ENCODE results near the gene COX19.
"Not testable (repeated sequence)": the region's sequence is repeated elsewhere in the genome, so short reads cannot be mapped to it uniquely, and the experiment has no call there.

COX19 gene

DNA sequence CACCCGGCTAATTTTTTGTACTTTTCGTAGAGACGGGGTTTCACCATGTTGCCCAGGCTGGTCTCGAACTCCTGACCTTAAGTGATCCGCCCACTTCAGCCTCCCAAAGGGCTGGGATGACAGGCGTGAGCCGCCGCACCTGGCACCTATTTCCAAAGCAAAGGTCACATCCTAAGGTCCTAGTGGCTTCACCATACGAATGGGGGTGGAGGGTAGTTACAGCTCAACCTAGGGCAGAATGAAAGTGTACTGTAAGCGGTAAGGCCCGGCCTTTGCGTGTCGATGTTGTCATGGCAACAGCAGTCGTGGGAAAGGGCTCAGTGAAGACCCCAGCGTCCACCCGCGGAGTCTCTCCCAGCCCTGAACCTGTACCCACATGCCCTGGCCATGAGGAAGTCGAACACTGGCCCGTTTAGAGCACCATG, 1.6 kb upstream of the COX19 start:
- DNase-seq: no peak

DNA sequence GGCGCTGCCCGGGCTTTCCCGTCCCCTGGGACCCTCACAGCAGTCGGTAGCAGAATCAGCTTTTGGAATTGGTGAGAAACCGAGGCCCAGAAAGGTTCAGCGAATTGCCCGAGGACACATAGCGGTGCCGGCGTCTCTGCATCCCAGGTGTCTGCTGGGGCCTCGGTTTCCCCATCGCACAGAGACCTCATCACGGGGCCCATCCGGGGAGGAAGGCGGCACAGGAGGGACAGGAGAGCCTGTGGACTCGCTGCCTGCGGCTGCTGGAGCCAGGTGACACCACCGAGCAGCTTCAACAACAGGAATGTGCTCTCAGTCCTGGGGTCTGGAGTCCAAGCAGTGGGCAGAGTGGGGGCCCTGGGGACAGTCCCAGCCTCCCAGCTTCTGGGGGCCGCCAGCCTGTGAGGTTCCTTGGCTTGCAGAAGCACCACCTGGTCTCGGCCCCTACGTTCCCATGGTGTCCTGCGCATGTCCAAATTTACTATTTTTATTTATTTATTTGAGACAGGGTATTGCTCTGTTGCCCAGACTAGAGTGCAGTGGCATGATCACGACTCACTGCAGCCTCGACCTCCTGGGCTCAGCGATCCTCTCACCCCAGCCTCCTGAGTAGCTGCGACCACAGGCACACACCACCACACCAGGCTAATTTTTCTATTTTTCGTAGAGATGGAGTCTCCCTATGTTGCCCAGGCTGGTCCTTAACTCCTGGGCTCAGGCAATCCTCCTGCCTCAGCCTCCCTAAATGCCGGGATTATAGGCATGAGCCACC, 539 bp upstream of the COX19 start:
- no peak for DNase-seq

DNA sequence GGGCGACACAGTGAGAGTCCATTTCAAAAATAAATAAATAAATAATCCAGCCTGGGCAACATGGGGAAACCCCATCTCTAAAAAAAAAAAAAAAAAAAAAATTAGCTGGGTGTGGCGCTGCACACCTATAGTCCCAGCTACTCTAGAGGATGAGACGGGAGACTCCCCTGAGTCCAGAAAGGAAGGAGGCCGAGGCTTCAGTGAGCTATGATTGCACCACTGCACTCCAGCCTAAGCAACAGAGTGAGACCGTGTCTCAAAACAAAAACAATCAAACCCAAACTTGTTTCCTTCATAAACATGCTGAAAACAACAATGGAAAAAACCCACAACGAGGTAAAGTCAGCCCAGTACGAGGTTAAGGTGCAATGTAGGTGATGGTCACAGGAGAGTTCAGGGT, 1.2 kb downstream of the COX19 start:
- no peak for DNase-seq

DNA sequence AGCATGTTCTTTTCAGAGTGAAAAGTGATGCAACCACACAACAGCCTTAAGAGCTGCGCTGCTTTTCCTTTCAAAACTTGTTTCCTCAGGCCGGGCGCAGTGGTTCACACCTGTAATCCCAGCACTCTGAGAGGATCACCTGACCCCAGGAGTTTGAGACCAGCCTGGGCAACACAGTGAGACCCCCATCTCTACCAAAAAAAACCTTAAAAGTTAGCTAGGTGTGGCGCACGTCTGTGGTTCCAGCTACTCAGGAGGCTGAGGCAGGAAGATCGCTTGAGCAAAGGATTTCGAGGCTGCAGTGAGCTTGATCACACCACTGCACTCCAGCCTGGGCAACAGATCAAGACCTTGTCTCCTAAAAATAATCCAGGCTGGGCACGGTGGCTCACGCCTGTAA, 2.0 kb downstream of the COX19 start:
- DNase-seq: no peak

DNA sequence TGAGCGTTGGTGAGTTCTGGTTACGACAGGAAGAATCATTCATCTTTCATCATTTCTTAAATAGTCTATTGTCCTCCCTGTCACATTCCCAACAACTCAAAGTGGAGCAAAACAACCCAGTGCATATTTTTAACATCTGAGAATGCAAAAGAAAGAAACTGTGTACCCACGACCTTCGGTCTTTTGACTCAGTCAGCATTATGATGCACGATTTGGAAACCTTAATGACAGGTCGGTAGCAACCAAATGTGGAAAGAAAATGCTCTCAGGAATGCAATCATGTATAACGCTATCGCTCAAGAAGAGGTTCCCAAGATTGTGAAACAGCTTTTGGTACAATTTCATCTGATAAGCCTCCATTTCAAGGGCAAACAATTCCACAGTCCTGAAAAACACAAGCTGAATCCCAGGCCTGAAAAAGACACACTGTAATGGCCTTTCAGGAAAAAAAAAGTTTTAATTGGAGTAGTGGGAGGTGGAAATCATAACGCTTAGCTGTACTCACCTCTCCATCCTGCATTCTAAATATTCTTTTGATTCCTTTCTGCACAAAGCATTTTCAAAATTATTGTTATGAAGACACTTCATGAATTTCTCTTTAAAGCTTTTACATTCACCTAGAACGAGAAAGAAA, 2.6 kb downstream of the COX19 start:
- no peak for DNase-seq

DNA sequence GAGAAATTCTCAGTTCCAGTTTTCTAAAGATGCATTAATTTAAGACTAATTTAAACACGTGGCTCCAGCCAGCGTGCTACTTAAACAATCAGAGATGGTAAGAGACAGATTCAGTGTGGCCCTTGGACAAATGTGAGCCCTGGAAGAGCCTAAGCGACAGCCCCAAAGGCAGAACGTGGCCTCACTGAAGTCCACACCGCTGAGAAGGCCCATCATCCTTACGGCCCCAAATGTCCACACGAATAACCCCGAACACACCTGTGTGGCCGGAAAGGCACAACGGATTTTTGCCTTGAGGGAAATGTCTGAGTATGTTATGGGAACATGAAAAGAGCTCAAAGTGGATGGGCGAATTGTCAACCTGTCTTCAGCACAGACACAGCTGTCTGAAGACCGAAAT, 3.2 kb downstream of the COX19 start:
- DNase-seq: no peak

DNA sequence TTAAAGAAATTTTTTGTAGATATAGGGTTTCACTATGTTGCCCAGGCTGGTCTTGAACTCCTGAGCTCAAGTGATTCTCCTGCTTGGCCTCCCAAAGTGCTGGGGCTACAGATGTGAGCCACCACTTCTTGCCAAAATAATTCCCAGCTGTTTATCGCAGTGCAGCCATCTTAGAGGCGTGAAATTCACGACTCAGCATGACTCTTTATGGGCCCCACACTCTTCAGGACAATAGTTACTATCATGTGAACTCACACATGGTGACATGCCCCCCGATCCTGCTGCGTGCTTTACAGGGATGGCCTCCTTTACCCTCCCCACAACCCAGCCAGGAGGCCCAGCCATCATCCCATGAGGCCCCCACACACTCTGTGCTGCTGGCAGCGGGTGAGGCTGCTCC, 4.6 kb downstream of the COX19 start:
- DNase-seq: no peak

DNA sequence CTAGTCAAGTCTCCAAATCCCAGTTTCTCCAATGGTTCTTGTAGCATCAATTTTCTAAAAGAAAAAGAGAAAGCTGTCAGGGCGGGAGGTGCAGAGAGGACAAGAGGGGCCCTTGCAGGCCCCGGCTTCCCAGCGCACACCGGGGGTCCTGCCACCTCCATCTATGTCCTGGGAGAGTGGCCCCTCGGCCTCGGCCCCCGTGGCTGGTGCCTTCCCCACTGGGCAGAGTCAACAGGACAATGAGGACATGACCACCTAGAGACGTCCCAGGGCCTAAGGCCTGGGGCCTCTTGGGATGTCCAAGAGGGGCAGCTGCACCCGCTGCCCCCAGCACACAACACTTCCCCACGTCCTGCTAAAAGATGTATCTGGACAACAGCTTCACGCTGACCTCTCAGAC, 5.9 kb downstream of the COX19 start:
- DNase-seq: no peak

DNA sequence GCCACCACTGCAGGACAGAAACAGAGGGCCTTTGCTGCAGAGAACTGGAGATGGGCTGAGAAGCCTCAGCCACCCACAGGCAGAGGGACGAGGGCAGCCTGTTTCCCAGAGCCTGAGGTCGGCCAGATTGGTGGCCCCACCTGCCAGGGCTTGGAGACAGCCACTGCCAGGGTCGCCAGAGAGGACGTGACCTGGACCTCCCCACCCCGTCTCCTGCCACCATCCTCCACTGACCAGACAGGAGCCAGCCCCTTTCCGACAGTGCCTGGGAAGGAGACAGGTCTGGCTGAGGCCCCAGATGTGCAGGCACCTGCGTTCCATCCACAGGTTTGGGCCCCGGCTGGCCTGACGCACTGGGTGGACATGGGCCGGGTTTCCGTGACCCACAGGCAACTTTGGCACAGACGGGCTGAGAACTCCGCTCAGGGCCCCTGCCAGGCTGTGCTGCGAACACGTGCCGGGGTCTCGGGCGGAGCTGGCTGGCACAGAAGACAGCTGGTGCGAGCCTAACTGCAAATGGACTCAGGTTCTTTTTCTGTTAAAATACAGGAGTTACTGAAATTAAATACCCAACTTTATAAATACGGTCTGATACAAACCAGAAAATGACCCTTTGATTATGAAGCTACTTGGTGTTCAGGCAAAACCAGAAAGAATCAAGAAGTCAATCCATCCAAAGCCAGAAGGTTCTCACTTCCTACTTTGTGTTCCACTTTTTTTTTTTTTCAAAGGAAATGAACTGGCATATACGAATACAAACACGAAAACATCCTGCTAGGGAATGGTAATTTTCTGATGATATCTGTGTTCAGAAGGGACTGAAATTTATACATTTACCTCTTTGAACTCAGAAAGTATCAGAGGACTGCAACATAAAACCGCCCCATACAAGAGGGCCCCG, 6.9 kb downstream of the COX19 start:
- no peak for DNase-seq

- no peak for DNase-seq
These were observed 7.8 kb downstream of the COX19 start for GRCh38 chr7:967361-968082.

- no peak for DNase-seq
These were observed 8.9 kb downstream of the COX19 start for GRCh38 chr7:966291-967069.

DNA sequence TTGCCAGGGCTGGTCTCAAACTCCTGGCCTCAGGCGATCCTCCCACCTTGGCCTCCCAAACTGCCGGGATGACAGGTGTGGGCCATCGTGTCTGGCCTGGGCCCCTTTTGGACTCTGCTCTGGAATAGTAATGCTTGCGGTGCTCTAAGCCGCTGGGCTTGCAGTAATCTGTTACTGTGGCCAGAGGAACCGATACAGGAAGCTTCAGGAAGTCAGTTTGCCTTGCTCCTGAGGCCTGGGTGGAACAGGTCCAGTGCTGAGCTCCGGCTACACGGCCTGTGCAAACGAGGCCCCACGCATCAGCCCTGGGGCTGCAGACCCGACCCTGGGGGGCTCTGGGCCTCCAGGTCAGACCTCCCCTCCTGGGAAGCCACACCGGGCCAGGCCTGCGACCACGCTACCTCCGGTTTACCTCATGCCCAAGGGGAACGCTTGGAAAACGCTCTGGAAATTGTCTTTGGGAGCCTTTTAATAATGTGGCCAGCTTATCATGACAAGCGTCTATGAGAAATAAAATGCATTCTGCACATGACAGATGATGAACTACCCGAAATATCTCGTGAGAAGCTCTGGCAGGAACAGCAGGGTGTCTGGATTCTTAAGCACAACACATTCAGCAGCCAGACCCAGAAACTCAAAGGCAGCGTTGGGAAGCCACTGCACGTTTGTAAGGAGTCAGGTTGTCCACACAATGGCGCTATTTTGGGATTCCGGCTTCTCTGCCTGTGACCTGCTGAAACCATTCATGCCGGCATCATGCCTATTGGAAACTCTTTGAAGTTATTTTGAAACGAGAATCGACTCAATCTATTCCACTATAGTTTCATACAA, 10.7 kb downstream of the COX19 start:
- DNase-seq: no peak

- peak in 1 of 2 donors; percentile 34 for DNase-seq
These were observed 11.9 kb downstream of the COX19 start for GRCh38 chr7:963236-964078.

GRCh38 chr7:962401-963081, 12.8 kb downstream of the COX19 start:
- DNase-seq: no peak

GRCh38 chr7:961546-962400, 13.6 kb downstream of the COX19 start:
- DNase-seq: no peak

DNA sequence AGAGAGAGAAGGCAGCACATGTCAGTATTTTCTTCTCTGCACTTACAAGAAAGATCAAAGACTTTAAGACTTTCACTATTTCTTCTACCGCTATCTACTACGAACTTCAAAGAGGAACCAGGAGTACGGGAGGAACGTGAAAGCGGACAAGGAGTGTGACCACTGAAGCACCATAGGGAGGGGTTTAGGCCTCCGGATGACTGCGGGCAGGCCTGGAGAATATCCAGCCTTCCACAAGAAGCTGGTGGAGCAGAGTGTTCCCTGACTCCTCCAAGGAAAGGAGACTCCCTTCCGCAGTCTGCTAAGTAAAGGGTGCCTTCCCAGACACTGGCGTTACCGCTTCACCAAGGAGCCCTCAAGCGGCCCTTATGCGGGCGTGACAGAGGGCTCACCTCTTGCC, 14.4 kb downstream of the COX19 start:
- DNase-seq: not testable (repeated sequence)

GRCh38 chr7:960269-960871, 15.0 kb downstream of the COX19 start:
- DNase-seq: no peak

- DNase-seq: not testable (repeated sequence)
These were observed 15.6 kb downstream of the COX19 start for GRCh38 chr7:959740-960139.

Data from CD4-positive, alpha-beta T cell treated with Interleukin-1 beta for 1 hour (primary cell).